NT2/D1 (cell line): ENCODE data around the gene ADAM15.

Experiments
- DNase-seq: peaks from one replicate; pipeline ENCODE4 v3.0.0-alpha.2; 2011; ENCODE audit warnings: low read depth, low spot score
- H3K27me3 ChIP-seq: 2 replicates; pipeline ENCODE4 v1.6.0; 2011; ENCODE audit warnings: mild to moderate bottlenecking; ENCODE audit not compliant: insufficient read length, insufficient read depth
- H3K36me3 ChIP-seq: 2 replicates; pipeline ENCODE4 v1.6.1; 2011; ENCODE audit warnings: mild to moderate bottlenecking, low read length, mixed read lengths; ENCODE audit not compliant: insufficient read depth, insufficient read length
- H3K4me1 ChIP-seq: 2 replicates; pipeline ENCODE4 v1.5.1; 2011; ENCODE audit not compliant: insufficient read depth, insufficient read length
- H3K4me3 ChIP-seq: 2 replicates; pipeline ENCODE4 v1.5.1; 2011; ENCODE audit warnings: low read depth; ENCODE audit not compliant: insufficient read length
- H3K9ac ChIP-seq: 2 replicates; pipeline ENCODE4 v1.6.0; 2011; ENCODE audit warnings: low read depth; ENCODE audit not compliant: insufficient read length
- H3K9me3 ChIP-seq: 2 replicates; pipeline ENCODE4 v1.5.1; 2011; ENCODE audit warnings: mild to moderate bottlenecking, low read length; ENCODE audit not compliant: insufficient read depth
- SUZ12 ChIP-seq: IDR thresholded peaks from 2 replicates; pipeline ENCODE4 v1.6.1; 2011; ENCODE audit not compliant: insufficient read length, insufficient read depth; ENCODE audit errors: extremely low read depth
- YY1 ChIP-seq: IDR thresholded peaks from 2 replicates; pipeline ENCODE4 v1.6.1; 2011; ENCODE audit not compliant: insufficient read length, insufficient read depth
- ZNF274 ChIP-seq: IDR thresholded peaks from 2 replicates; pipeline ENCODE4 v1.6.1; 2011; ENCODE audit warnings: mild to moderate bottlenecking, low read depth, low read length

Gene ADAM15

GRCh38 chr1:155092131-155092530 is 41.0 kb downstream of the ADAM15 start:
- no peak for DNase-seq
- H3K36me3 ChIP-seq, result no peaks in the 10 kb centered on the region
- no peak overlapping the region for H3K4me3 ChIP-seq
- peaks cover 9% of the 10 kb centered on the region for H3K27me3 ChIP-seq
- no peak overlapping the region for H3K9ac ChIP-seq
- no peak for TF ChIP-seq SUZ12
- TF ChIP-seq YY1, result no peak
- TF ChIP-seq ZNF274, result no peak
- H3K9me3 ChIP-seq, result no peaks in the 10 kb centered on the region
- peaks cover 24% of the 10 kb centered on the region for H3K4me1 ChIP-seq

GRCh38 chr1:155092641-155093040 is 41.5 kb downstream of the ADAM15 start:
- H3K4me3 ChIP-seq, result no peak overlapping the region
- DNase-seq, result no peak
- H3K9me3 ChIP-seq, result no peaks in the 10 kb centered on the region
- no peaks in the 10 kb centered on the region for H3K36me3 ChIP-seq
- H3K9ac ChIP-seq, result no peak overlapping the region
- H3K27me3 ChIP-seq, result peaks cover 9% of the 10 kb centered on the region
- H3K4me1 ChIP-seq, result peaks cover 22% of the 10 kb centered on the region
- TF ChIP-seq YY1 (no peak), SUZ12 (no peak), ZNF274 (no peak)

GRCh38 chr1:155093911-155094621 is 43.0 kb downstream of the ADAM15 start:
- H3K36me3 ChIP-seq, result no peaks in the 10 kb centered on the region
- no peaks in the 10 kb centered on the region for H3K9me3 ChIP-seq
- TF ChIP-seq SUZ12, result no peak
- no peak for TF ChIP-seq YY1
- TF ChIP-seq ZNF274, result no peak
- H3K27me3 ChIP-seq, result peaks cover 9% of the 10 kb centered on the region
- no peak overlapping the region for H3K4me3 ChIP-seq
- H3K9ac ChIP-seq, result peak overlapping the region; percentile 37
- peaks cover 22% of the 10 kb centered on the region for H3K4me1 ChIP-seq
- no peak for DNase-seq

- H3K36me3 ChIP-seq, result no peaks in the 10 kb centered on the region
- no peak for DNase-seq
- H3K4me1 ChIP-seq, result peaks cover 22% of the 10 kb centered on the region
- H3K4me3 ChIP-seq, result no peak overlapping the region
- no peak overlapping the region for H3K9ac ChIP-seq
- no peaks in the 10 kb centered on the region for H3K9me3 ChIP-seq
- TF ChIP-seq ZNF274, result no peak
- TF ChIP-seq YY1, result no peak
- no peak for TF ChIP-seq SUZ12
- H3K27me3 ChIP-seq, result peaks cover 9% of the 10 kb centered on the region
These were observed 43.5 kb downstream of the ADAM15 start for GRCh38 chr1:155094622-155094948.

GRCh38 chr1:155099331-155099730 is 48.2 kb downstream of the ADAM15 start:
- H3K4me1 ChIP-seq, result no peaks in the 10 kb centered on the region
- H3K36me3 ChIP-seq, result no peaks in the 10 kb centered on the region
- no peak overlapping the region for H3K9ac ChIP-seq
- TF ChIP-seq YY1 (no peak), ZNF274 (no peak), SUZ12 (no peak)
- H3K9me3 ChIP-seq, result no peaks in the 10 kb centered on the region
- no peak for DNase-seq
- H3K4me3 ChIP-seq, result no peak overlapping the region
- no peaks in the 10 kb centered on the region for H3K27me3 ChIP-seq

GRCh38 chr1:155103325-155103724 is 52.2 kb downstream of the ADAM15 start:
- H3K4me3 ChIP-seq, result no peak overlapping the region
- no peaks in the 10 kb centered on the region for H3K27me3 ChIP-seq
- no peaks in the 10 kb centered on the region for H3K9me3 ChIP-seq
- no peak overlapping the region for H3K9ac ChIP-seq
- peaks cover 2% of the 10 kb centered on the region for H3K4me1 ChIP-seq
- no peaks in the 10 kb centered on the region for H3K36me3 ChIP-seq
- TF ChIP-seq YY1 (no peak), SUZ12 (no peak), ZNF274 (no peak)
- DNase-seq, result no peak

- H3K4me3 ChIP-seq, result no peak overlapping the region
- H3K36me3 ChIP-seq, result no peaks in the 10 kb centered on the region
- H3K9ac ChIP-seq, result no peak overlapping the region
- no peaks in the 10 kb centered on the region for H3K9me3 ChIP-seq
- no peaks in the 10 kb centered on the region for H3K27me3 ChIP-seq
- no peak for DNase-seq
- TF ChIP-seq SUZ12 (no peak), ZNF274 (no peak), YY1 (no peak)
- H3K4me1 ChIP-seq, result peaks cover 2% of the 10 kb centered on the region
These were observed 53.8 kb downstream of the ADAM15 start for GRCh38 chr1:155104605-155105534.
